Sciatic nerve (tissue), 2 donors: ENCODE measurements around the gene SCN1B. TPM values are rescaled to one million over a fixed set of nuclear protein-coding genes. Genes with fewer than 3 reads are reported as not detected.
"Not testable (repeated sequence)": the region's sequence is repeated elsewhere in the genome, so short reads cannot be mapped to it uniquely, and the experiment has no call there.

ENCODE experiments used
- ATAC-seq: fragments of 200-7000 bp; cut with Tn5 transposase; one replicate; pipeline ENCODE4 v1.9.1; 2020; ENCODE audit warnings: mild to moderate bottlenecking, moderate library complexity
- DNase-seq: peaks from one replicate; pipeline ENCODE4 v3.0.0-alpha.2; 2020; ENCODE audit warnings: low spot score
- intact Hi-C: fragments of 100-400 bp; cut with DNase I; formaldehyde crosslinking; loops from one replicate; pipeline ENCODE4 v1.14.2; 2022
- total RNA-seq: library from RNA; stranded (reverse); fragmentation: NEBNext Ultra II Directional; extraction: Animal tissue kit (Norgen Biotek cat#: 25700); gene quantifications from one replicate; pipeline ENCODE4 v1.2.1, GENCODE V29; 2021
- donor health status: DM: no; HTN: no; CAD: no.
- donor health status: DM: no; HTN: no; CAD: no.

Gene SCN1B
- 13.8 TPM for total RNA-seq

DNA sequence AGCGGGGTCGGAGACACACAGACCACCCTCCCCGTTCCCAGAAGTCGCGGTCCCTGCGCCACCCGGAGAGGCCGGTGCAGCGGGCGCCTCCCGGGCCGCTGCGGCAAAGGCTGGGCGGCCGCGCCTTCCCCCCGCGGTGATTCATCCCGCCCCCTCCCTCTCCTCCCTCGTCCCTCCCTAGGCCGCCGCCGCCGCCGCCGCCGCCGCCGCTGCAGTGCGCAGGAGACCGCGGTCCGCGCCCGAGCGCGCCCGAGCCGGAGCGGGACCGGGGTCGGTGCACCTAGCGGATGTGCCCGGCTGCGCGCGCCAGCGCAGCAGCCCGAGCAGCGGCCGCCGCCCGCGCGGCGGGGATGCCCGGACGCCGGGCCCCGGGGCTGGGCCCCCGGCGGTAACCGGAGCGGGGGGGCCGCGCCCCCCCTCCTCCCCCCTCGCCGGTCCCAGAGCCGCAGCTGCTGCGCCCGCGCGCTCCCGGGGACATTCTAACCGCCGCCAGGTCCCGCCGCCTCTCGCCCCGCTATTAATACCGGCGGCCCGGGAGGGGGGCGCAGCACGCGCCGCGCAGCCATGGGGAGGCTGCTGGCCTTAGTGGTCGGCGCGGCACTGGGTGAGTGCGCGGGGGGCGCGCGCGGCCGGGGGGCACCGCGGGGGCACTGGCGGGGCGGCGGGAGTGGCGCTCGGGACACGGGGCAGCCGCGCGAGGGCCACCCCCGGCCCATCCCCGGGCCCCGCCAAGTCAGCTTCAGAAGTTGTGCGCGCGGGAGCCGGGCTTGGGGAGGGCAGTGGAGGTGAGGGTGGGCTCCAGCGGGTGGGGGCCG lies at the start of gene SCN1B:
Gene SCN1B (plus strand): TSS at position 214 of the 815 bp plus-strand sequence. CDS start 351 bp downstream, at position 565.
- ATAC-seq = peak; percentile 64
- DNase-seq = peak; percentile 82
- intact Hi-C loops = no loop called here

- ATAC-seq (no peak), DNase-seq (no peak)
- intact Hi-C loops = no loop called here
Measured at GRCh38 chr19:34982275-34982674, 48.0 kb upstream of the SCN1B start.

GRCh38 chr19:34983786-34984185 lies 46.5 kb upstream of the SCN1B start:
- intact Hi-C loops = no loop called here
- DNase-seq (no peak), ATAC-seq (no peak)

DNA sequence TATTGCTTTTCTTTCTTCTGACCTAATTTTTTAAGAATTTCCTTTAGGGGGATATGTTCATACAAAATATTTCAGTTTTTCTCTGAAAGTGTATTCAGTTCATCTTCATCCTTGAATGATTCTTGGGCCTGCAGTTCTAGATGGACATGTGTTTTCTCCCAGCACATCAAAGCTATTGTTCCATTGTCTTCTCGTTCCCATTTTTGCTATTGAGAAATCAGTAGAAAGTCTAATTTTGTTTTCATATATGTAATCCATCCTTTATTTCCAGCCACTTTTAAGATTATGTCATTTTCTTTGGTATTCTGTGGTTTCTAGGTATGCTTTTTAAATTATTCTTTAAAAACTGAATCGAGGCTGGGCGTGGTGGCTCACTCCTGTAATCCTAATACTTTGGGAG lies 46.0 kb upstream of the SCN1B start:
- intact Hi-C loops = no loop called here
- ATAC-seq (no peak), DNase-seq (no peak)

DNA sequence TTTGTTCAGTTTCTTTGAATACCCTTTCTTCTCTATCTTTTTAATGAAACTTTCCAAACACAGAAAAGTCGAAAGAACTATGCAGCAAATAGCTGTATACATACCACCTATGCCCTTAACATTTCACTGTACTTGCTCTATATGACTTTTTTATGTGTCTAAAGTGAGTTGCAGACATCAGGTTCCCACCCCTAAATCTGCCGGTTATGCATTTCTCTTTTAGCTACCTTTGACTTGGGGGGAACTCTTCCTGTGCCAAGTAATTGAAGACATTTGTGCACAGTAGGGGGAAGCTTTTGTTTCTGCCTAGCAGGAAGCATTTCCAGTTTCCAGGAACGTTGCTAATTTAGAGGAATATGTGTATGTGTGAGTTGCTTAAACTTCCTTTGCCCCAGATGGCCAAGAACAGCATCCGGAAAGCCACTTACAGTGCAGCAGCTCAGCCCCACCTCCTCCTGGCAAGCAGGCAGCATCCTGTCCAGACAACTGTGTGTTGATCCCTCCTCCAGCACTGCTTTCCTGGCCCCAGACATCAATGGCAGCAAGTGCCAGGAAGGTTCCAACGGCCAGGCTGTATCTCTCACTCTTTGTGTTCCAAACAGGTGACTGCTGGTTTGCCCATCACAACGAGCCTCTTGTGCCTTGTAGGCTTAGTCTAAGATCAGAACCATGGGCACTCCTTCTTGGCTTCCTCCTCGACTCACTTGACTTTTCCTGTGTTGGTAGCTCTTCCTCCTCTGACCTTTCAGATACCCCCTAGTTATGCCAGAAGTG lies 44.8 kb upstream of the SCN1B start:
- intact Hi-C loops = no loop called here
- peak; percentile 79 for ATAC-seq
- DNase-seq = no peak

- intact Hi-C loops = no loop called here
- no peak for ATAC-seq
- DNase-seq = no peak
Measured at GRCh38 chr19:34988119-34988518, 42.2 kb upstream of the SCN1B start.

DNA sequence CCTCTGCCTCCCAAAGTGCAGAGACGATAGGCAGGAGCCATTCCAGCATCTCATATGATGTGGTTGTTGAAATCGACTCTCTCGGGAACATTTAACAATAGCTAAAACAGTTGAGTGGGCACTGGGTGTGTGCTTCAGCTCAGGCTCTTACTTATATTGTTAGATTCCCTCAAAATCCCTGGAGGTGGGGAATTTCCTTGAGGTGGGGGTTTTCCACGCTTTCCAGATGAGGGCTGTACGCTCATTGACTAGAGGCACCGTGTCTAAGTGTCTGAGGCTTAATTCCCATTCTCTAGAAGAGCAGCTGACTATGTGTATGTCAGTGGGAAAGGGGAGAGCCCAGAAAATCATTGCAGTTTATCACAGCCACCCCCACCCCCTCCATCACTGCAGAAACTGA lies 41.0 kb upstream of the SCN1B start:
- DNase-seq (no peak), ATAC-seq (no peak)
- intact Hi-C loops = no loop called here

DNA sequence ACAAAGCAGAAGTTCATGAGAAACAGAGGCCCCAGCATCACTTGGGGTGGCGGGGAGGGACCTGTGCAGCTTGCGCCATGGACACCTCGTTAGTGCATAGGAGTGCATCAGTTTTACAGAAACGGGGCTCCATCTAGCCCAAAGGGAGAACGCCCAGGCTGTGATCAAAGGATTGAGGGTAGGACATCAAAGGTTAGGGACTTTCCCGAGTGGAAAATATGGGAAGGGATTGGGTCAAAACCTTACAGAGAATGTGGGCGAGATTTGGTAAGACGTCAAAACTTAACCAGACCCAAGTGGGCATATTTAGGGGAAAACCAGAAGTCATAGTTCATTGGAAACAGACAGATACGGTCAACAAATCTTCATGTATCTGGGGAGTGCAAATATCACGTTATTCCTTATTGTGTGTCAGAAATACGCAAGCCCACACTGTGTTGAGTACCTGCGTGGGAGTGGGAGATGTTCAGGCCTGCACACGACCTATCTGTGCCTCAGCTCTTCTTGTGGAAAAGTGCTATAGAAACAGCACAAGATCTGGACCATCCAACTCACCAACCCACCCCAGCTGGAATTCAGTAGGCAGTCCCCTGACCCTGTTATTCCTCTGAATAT lies 39.6 kb upstream of the SCN1B start:
- intact Hi-C loops = no loop called here
- no peak for DNase-seq
- no peak for ATAC-seq

- ATAC-seq = no peak
- DNase-seq = no peak
- intact Hi-C loops = no loop called here
Measured at GRCh38 chr19:34991542-34992333, 38.5 kb upstream of the SCN1B start.

- ATAC-seq, DNase-seq, intact Hi-C loops: not testable (repeated sequence)
Measured at GRCh38 chr19:34992582-34992981, 37.7 kb upstream of the SCN1B start.

GRCh38 chr19:34994286-34994642 lies 36.0 kb upstream of the SCN1B start:
- DNase-seq (no peak), ATAC-seq (no peak)
- intact Hi-C loops = no loop called here

GRCh38 chr19:34994643-34995541 lies 35.4 kb upstream of the SCN1B start:
- no peak for DNase-seq
- ATAC-seq = peak; percentile 38
- intact Hi-C loops = no loop called here

GRCh38 chr19:34995551-34995950 lies 34.7 kb upstream of the SCN1B start:
- ATAC-seq (no peak), DNase-seq (no peak)
- intact Hi-C loops = no loop called here

GRCh38 chr19:34997071-34997617 lies 33.1 kb upstream of the SCN1B start:
- no peak for DNase-seq
- no peak for ATAC-seq
- intact Hi-C loops = no loop called here

- DNase-seq, intact Hi-C loops, ATAC-seq: not testable (repeated sequence)
Measured at GRCh38 chr19:34998224-34998623, 32.0 kb upstream of the SCN1B start.

DNA sequence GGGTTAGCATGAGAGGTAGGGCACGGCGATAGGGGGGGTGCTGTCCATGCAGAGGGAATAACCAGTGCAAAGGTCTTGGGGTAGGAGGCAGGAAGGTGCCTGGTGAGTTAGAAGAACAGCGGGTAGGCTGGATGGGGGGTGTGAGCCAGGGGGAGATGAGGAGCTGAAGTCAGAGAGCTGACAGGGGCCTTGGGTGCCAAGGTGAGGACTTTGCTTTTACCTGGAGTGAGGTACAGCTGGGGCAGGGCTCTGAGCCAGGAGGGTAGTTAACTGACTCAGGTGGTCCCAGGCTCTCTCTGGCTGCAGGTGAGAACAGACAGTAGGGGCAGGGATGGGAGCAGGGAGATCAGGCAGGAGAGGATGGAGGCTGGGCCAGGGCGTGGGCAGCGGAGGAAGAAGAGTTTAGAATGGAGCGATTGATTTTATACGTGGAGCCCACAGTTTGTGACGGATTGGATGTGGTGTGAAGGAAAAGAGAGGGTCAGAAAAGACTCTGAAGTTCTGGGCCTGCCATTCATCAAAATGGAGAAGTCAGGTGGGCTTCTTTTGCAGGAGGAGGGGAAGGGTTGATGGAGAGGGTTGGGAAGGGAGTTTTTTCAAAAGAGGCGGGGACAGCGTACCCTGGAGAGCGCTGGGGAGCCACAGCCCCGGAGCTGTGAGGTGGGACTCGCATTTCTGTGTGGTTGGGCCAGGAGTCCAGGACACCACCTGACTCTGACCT lies 31.3 kb upstream of the SCN1B start:
- no peak for DNase-seq
- intact Hi-C loops = no loop called here
- ATAC-seq = no peak
